Measurements from ENCODE around the gene ABCC9.

ABCC9 gene

DNA sequence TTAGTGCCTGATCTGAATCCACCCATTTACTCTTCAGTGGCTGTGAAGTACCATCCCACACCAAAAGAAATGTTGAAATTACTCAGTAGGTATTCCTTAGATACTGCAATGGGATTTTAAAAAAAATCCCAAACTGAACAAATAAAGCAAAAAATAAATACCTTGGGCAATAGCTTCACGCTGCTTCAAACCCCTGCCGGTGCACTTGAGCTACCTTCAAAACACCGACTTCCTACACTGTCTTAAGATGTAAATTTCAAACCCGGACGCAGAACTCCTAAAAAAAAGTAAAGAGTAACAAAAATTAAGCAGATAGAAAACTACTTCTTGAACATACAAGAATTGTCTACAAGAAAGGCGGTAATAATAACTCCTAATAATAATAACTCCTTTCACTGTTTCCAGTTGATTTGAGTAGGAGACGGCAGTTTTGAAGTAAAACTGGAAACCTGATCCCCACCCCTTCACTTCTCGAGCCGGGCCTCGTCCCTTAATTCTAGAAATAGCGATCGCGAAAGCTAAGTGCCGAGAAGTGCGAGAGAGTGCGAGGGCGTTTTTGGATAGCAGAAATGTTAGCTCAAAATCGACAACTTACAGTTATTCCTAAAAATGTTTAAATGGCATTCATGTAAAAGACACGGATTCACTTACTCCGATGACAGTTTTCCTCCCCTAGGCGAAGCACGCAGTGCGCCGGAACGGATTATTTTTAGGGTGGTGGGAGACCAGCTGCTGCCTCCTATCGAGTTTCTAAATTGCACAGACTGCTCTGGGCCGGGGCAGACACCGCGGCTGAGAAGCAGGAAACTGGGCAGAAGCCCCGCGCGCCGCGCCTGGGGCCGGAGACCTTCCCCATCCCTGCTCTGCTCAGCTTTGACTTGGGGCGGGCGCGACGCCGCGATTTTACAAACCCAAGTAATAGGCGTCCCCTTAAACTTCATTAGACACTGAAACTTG, at the start of gene ABCC9:
Gene ABCC9 (minus strand): TSS at position 878 of the 957 bp plus-strand sequence. CDS start 4,752 bp downstream, outside the sequence.
- no peak for DNase-seq

DNA sequence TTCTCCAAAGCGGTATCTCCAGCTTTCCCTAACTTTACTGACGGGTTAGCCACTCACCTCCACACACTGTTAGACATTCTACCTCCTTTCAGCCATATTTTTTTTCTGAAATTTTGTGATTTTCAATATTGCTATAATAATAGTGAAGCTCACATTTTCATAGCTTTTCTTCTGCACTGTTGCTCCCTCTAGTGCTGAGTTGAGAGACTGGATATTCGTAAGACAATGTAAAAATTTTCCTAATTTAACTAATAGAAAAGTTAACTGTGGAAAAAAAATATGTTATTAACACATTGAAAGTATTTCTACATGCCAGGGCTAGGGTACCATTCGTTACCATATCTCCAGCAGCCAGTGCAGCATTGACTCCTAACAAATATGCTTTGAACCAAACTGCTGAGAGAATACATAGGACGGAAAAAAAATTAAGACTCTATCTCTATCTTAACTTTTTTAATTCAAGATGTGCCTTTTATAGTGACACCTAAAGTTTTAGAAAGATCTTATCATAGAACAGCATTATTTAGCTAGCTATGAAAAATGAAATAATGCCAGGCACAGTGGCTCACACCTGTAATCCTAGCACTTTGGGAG, 48.7 kb upstream of the ABCC9 start:
- DNase-seq: no peak

DNA sequence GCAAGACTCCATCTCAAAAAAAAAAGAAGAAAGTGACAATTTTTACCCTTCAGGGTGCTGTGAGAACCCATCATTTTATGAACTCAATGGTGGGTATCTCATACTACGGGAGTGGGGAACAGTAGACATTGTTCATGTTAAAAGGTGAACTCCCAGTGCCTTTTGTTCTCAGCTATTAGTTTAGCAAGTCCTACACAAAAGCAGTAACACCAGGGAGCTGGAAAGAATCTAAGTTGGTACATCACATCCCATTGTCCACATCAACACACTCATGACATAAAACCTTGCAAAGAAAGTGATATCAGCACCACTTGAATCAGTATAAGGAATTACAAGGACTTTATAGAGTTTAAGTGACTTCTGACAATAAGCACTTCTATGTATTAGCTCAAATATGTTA, 47.4 kb upstream of the ABCC9 start:
- no peak for DNase-seq

DNA sequence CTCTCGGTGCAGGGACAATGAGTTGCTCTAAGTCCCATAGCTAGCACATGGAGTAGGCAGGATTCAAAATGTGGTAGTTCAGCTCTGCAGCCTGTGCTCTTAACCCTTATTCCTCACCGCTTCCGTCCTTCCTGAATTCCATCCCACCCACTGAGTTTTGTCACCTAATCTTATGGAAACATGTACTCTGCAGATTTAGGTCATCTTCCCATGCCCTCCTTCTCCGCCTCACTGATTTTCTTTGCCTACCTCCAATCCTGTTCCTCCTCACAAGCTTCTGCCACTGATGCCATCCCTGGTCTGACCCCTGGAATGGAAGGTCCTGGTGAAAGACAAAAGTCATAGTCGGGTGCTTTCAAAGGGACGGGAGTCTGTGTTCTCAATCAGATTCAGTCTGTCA, 46.5 kb upstream of the ABCC9 start:
- no peak for DNase-seq

DNA sequence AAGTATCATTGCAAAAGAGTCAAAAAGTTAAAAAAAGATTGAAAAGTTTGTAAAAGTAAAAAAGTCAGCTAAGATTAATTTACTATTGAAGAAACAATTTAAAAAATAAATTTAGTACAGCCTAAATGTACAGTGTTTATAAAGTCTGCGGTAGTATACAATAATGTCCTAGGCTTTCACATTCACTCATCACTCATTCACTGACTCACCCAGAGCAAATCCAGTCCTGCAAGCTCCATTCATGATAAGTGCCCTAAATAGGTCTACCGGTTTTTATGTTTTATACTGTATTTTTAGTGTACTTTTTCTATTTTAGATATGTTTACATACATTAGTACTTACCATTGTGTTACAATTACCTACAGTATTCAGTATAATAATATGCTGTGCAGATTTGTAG, 43.9 kb upstream of the ABCC9 start:
- DNase-seq: no peak

DNA sequence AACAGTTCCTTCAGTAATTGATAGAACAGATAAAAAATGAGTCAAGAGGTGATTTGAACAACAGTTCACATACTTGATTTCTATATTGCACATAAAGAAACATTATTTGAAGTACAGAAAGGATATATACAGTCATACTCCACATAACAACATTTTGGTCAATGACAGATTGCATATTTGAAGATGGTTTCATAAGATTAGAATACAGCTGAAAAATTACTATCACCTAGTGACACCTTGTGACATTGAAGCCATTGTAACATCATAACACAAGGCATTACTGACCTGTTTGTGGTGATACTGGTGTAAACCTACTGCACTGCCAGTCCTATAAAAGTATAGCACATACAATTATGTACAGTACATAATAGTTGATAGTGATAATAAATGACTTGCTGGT, 43.1 kb upstream of the ABCC9 start:
- no peak for DNase-seq

DNA sequence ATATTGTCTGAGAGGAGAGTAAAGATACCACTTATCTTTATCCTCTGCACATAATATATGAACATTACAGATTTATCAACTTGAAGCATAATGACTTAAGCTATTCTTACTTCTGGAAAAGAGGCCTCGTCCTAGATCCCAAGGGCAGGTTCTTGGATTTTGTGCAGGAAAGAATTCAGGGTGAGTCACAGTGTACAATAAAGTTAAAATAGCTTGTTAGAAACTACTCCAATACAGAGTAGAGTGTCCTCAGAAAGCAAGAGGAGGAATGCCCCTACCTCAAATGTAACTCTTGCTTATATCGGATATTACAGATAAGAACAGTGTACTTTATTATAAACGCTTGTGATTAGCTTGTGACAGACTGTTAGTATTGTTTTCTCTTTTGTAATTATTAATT, 41.9 kb upstream of the ABCC9 start:
- DNase-seq: no peak

DNA sequence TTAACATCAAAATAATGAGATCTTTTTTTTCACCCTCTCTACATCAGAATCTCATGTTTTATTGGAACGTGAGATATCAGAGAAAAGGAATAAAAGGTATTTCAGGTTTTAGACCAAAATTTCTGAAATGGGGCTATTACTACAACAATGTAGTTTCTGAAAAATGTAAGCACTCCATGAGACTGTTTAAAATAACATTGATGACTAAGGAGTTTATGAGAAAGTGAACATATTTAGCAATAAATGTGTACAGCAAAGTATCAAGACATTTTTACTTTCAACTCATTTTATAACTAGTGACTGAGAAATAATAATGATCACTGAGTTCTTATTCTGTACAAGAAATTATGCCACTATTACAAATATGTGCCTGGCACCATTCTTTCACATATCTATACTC, 39.3 kb upstream of the ABCC9 start:
- no peak for DNase-seq

DNA sequence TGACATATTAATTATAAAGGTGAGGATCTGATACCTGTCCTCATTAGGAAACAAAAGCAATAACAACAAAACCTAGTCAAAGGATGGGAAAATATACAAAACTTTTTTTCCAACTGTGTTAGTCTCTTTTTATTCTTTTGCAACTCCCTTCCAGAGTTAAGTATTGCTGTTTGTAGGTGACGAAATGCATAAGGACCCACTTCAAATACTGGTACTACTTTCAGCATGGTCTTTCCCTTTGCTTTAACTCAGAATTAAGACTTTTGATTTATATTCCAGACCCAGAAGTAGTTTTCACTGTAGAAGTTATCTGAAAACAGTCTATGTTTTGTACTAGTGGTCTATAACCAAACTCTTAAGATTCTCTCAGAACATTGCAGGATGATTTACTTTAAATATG, 34.1 kb upstream of the ABCC9 start:
- DNase-seq: no peak

DNA sequence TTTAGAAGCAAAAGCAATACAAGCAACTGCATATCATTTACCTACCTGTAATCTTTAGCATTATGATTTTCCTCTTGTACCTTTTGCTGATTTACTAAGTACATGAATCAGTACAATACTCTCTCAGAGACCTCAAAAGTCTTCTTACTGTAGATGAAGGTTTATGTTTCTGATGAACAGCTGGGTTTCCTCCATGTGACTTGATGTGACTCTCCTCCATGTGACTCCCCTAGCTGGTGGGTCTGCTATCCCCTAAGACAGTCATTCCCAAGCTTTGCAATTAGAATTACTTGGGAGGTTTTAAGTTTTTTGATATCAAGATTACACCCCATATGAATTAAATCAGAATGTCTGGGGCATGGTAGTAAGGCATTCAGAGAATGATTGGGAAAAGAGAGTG, 32.0 kb upstream of the ABCC9 start:
- DNase-seq: no peak

DNA sequence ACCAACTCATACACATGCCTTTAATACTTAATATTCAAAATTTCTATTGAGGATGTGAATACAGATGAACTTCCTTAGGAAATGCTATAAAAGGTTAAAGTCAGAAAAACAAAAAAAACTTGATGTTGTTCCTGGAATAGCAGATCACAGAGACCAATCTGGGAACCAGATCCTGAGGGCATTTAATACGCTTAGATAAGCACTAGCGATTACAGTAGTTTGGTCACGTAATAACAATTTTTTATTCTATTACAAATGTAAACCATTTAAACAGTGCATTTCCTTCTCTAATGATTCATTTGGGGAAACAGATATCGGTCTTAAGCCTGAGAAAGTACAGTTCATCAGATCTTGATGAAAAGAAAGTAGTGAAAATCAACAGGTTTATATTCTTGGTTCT, 30.8 kb upstream of the ABCC9 start:
- DNase-seq: no peak

DNA sequence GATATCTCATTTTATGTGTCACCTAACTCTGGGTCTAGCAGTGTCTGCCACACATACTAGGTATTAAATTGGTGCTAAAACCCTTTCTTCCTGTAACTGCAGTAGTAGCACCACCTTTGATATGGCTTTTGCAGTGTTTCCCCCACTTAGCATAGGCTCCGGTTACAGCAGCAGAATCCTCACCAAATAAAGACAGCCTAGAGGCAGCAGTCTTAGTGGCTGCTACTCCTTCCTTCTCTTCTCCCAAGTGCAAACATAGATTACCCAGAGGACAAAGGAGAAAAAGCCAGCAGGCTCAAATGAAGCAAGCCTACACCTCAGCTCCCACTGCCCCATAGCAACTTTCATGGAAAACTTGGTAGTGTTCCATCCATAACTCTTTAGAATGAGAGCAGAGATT, 30.1 kb upstream of the ABCC9 start:
- DNase-seq: no peak

DNA sequence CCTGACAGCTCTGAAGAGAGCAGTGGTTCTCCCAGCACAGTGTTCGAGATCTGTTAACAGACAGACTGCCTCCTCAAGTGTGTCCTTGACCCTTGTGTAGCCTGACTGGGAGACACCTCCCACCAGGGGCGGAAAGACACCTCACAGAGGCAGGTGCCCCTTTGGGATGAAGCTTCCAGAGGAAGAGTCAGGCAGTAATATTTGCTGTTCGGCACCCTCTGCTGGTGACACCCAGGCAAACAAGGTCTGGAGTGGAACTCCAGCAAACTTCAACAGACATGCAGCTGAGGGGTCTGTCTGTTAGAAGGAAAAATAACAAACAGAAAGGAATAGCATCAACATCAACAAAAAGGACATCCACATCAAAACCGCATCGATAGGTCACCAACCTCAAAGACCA, 21.6 kb upstream of the ABCC9 start:
- DNase-seq: no peak

DNA sequence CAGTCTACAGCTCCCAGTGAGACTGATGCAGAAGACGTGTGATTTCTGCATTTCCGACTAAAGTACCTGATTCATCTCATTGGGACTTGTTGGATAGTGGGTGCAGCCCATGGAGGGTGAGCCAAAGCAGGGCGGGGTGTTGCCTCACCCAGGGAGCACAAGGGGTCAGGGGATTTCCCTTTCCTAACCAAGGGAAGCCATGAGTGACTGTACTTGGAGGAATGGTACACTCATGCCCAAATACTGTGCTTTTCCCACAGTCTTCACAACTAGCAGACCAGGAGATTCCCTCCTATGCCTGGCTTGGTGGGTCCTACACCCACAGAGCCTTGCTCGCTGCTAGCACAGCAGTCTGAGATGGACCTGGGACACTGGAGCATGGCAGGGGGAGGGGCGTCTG, 21.0 kb upstream of the ABCC9 start:
- no peak for DNase-seq

DNA sequence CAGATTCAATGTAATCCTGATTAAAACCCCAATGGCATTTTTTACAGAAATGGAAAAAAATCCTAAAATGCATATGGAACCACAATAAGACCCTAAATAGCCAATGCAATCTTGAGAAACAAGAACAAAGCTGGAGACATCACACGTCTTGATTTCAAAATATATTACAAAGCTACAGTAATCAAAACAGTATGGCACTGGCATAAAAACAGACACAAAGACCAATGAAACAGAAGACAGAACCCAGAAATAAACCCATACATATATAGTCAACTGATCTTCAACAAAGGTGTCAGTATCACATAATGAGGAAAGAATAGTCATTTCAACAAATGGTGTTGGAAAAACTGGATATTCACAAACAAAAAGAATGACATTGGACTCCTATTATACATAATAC, 9.4 kb upstream of the ABCC9 start:
- no peak for DNase-seq

DNA sequence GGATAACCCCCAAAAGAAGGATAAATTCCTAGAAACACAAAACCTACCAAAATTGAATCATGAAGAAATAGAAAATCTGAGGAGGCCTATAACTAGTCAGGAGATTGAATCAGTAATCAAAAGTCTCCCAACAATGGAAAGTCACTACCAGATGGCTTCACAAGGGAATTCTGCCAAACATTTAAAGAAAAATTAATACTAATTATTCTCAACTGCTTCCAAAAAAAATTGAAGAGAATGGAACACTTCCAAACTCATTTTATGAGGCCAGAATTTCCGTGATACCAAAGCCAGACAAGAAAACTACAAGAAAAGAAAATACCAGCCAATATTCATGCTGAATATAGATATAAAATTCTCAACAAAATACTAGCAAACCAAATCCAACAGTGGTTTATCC, 7.8 kb upstream of the ABCC9 start:
- no peak for DNase-seq

DNA sequence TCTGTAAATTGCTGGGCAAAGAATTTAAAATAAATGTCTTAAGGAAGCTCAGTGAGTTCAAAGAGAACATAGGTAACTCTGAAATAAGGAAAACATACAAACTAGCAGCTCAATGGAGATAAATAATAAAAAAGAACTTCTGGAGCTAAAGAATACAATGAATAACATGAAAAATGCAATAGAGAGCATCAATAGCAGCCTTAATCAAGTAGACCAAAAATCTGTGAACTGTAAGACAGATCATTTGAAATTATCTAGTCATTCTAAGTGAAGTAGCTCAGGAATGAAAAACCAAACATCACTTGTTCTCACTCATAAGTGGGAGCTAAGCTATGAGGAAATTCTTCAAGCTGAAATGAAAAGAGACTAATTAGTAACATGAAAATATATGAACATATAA, 5.8 kb upstream of the ABCC9 start:
- no peak for DNase-seq

DNA sequence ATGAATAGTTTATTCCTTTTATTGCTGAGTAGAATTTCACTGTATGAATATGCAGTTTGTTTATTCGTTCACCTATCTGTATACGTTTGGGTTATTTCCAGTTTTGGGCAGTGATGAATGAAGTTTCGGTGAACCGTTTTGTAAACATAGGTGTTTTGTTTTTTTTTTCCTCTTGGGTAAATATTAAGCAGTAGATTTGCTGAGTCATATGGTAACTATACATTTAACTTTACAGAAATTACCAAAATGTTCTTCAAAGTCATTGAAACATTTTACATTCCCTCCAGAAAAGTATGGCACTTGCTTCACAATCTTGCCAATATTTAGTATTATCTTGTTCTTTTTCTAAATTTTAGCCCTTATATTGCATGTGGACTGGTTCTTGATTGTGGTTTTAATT, 3.8 kb upstream of the ABCC9 start:
- DNase-seq: no peak

DNA sequence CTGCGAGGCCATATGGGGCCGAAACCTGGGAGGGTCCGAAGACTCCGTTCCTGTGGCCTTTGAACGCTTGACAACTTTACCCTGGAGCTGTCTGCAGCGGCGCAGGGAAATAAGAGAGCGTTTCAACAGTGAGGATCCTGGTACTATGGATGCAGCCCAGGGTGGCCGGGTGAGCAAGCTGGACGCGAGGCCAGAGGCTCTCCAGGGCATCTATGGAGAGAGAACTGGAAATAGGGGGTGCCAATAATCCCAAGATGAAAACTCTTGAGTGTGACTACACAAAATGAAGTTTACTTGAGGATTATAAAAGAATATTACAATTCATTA, 1.1 kb upstream of the ABCC9 start:
- no peak for DNase-seq

DNA sequence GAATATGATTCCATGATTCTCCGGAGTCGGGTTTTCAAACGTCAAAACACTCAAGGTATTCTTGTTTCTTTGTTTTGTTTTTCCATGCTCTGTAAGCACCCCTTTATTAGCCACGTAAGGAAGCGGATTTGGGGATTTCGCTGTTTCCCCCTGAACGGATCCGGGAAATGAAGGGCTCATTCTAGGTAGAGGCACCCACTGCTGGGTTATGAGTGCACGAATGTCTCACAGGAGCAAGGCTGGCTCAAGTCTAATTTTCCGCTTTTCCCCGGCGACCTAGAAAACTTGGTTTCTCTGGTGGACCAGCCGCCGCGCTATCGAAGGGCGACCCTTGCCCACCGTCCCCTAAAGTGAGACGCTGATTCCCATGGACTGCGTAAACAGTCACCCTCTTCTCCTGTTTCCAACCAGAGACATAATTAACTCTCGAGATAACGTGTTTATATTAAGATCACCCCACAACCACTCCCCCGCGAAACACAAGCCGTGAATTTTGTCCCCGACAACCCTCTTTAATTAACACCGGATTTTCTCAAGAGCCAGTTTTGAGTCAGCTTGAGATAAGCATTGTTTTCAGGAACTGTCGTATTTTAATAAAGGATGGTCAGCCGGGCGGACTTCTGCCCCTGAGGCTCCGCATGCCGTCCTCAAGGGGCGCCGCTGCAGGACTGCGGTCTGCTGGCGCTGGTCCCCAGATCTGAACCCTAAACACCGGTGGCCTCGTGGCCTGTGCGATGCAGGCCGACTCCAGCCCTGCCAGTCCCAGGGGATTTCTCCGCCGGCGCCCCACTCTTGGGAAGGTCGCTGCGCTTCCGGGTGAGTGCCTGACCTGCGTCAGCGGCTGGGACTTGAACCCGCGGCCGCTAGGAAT, 515 bp upstream of the ABCC9 start:
- DNase-seq: no peak

DNA sequence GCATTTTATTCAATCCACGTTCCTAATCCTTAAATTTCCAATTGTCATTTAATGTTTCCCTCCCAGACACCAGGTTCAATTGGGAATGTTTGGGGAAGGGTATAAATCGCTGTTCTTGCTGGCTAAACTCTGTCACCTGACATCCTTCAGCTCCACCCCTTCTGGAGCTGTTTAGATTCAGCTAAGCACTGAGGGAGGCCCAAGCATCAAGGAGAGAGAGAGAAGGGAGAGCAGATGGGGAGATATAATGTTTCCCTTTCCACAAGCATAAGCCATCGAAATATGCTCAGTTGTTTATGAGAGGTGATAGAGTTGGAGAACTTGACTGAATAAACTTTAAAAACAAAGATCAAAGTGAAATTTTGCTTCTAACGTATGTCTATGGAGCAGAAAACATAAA, 1.8 kb downstream of the ABCC9 start:
- no peak for DNase-seq

DNA sequence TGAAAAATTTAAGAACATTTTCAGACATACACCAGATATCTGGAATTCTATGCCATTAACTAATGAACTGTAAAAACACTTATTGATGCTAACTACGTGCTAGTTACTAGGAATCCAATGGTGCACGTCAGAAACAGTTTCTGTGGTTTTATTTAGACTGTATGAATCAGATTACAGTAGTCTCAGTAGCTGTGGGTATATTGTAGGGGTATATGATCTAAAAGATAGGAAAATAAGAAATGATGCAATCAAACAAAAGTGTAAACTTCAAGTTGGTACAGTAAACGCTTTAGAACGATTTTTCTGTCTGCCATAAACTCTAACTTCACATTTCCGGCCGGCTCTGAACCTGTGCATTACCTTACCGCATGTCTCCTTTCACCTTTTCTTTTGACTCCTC, 2.3 kb downstream of the ABCC9 start:
- DNase-seq: no peak

DNA sequence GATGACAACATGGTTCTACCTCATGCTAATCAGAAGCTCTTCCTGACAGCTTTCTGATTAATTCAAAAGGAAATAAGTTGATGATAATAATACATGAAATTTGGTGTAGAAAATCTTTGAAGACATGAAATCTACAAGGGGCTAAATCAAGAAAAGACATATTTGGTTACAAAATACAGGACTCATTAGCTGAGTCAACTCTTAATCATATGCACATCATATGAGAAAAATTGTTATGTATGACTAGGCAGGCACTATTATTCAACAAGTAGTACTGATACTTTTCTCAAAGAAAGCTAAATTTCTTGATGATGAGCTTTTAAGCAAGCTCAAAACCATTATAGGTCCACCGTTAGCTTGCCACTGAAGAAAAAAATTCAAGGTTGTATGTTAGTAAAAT, 7.1 kb downstream of the ABCC9 start:
- DNase-seq: no peak

DNA sequence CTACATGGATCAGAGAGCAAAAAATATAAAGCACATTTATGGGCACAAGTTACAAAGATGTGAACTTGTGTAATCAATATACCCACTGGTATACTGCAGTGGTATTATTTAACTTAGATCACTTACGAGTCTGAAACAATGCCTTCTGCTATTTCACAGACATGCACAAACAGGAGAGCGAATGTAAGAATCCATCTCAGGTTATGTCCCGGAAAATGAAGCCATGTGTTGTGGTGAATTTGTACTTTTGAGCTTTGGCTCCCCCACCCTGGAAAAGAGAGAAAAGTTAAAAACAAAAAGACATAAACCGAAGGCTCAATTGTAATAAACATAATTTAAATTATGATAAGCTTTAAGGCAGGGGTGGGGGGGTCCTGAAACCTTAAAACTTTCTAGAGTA, 7.6 kb downstream of the ABCC9 start:
- DNase-seq: no peak

Measured in SHP77 (cell line).